ENCODE data around the gene CACNA1C. TPM values are rescaled to one million over a fixed set of nuclear protein-coding genes. Genes with fewer than 3 reads are reported as not detected.
A peak's percentile ranks its signal among the peaks of the same experiment; 100 is the strongest.
"Not testable (repeated sequence)": the region's sequence is repeated elsewhere in the genome, so short reads cannot be mapped to it uniquely, and the experiment has no call there.

The CACNA1C gene
- total RNA-seq, 1 experiment from 2014 or later = 0.35 TPM

GRCh38 chr12:2244013-2244861 lies 191.4 kb downstream of the CACNA1C start:
- H3K27me3 ChIP-seq (ENCODE audit: control insufficient read depth, insufficient read depth, low read length) = no peaks in the 10 kb centered on the region; the same call in 1 of the 2 replicates
- no peaks in the 10 kb centered on the region for H3K36me3 ChIP-seq (replicated peaks; ENCODE audit: control insufficient read depth, insufficient read depth, low read length)
- peak; percentile 71 for DNase-seq
- no peak overlapping the region for H3K4me3 ChIP-seq (ENCODE audit: insufficient read depth, low read depth, low read length)

- Histone ChIP-seq H3K27me3 (ENCODE audit: control insufficient read depth, insufficient read depth, low read length) (no peaks in the 10 kb centered on the region; the same call in 1 of the 2 replicates), H3K4me3 (ENCODE audit: insufficient read depth, low read depth, low read length) (no peak overlapping the region), H3K36me3 (replicated peaks; ENCODE audit: control insufficient read depth, insufficient read depth, low read length) (no peaks in the 10 kb centered on the region)
- no peak for DNase-seq
Observed at GRCh38 chr12:2246358-2246757, 193.6 kb downstream of the CACNA1C start.

GRCh38 chr12:2247120-2247519 lies 194.3 kb downstream of the CACNA1C start:
- Histone ChIP-seq H3K27me3 (ENCODE audit: control insufficient read depth, insufficient read depth, low read length) (no peaks in the 10 kb centered on the region; the same call in 1 of the 2 replicates), H3K4me3 (ENCODE audit: insufficient read depth, low read depth, low read length) (no peak overlapping the region), H3K36me3 (replicated peaks; ENCODE audit: control insufficient read depth, insufficient read depth, low read length) (no peaks in the 10 kb centered on the region)
- no peak for DNase-seq

DNA sequence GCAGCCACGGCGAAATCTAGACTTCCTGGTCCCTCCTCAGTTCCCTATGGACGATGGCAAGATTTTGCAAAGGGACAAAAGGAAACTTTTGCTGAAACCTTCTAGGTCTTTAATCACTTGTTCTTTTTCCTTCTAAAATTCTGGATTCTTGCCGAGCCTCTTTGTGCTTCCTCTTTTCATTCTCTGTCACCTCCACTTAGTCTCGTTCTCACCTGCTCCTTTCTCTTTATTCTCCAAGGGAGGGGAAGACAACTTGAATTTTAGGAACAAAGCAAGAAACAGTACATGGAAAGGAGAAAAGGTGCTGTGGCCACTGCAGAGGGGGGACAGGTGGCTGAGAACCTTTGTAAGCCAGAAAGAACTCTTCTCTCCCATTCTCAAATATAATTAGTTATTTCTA lies 194.8 kb downstream of the CACNA1C start:
- no peak for DNase-seq
- Histone ChIP-seq H3K36me3 (replicated peaks; ENCODE audit: control insufficient read depth, insufficient read depth, low read length) (no peaks in the 10 kb centered on the region), H3K4me3 (ENCODE audit: insufficient read depth, low read depth, low read length) (no peak overlapping the region), H3K27me3 (ENCODE audit: control insufficient read depth, insufficient read depth, low read length) (no peaks in the 10 kb centered on the region; the same call in 1 of the 2 replicates)

GRCh38 chr12:2248087-2248900 lies 195.5 kb downstream of the CACNA1C start:
- Histone ChIP-seq H3K4me3 (ENCODE audit: insufficient read depth, low read depth, low read length) (no peak overlapping the region), H3K36me3 (replicated peaks; ENCODE audit: control insufficient read depth, insufficient read depth, low read length) (no peaks in the 10 kb centered on the region), H3K27me3 (ENCODE audit: control insufficient read depth, insufficient read depth, low read length) (no peaks in the 10 kb centered on the region; the same call in 1 of the 2 replicates)
- DNase-seq = no peak

DNA sequence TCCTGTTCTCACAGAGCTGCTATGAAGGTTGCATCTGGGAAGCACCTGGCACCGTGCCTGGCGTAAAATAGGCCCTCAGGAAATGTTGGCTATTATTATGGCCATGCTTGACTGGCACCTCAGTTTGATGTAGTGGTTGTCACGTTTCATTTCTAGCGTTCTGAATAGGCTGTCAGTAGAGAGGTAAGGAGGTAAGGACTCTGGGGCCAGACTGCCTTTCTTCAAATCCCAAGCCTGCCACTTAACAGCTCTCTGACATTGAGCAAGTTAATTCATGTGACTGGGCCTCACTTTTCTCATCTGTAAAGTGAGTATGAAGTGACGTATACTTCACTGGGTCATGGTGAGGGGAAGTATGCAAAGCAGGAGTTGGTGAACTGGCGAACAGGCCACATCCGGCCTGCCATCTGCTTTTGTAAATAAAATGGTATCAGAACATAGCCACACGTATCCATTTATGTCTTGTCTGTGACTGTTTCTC lies 196.2 kb downstream of the CACNA1C start:
- DNase-seq = no peak
- H3K36me3 ChIP-seq (replicated peaks; ENCODE audit: control insufficient read depth, insufficient read depth, low read length) = no peaks in the 10 kb centered on the region
- H3K27me3 ChIP-seq (ENCODE audit: control insufficient read depth, insufficient read depth, low read length) = no peaks in the 10 kb centered on the region; the same call in 1 of the 2 replicates
- H3K4me3 ChIP-seq (ENCODE audit: insufficient read depth, low read depth, low read length) = no peak overlapping the region

- Histone ChIP-seq H3K4me3 (ENCODE audit: insufficient read depth, low read depth, low read length) (no peak overlapping the region), H3K36me3 (replicated peaks; ENCODE audit: control insufficient read depth, insufficient read depth, low read length) (no peaks in the 10 kb centered on the region), H3K27me3 (ENCODE audit: control insufficient read depth, insufficient read depth, low read length) (no peaks in the 10 kb centered on the region; the same call in 1 of the 2 replicates)
- no peak for DNase-seq
Observed at GRCh38 chr12:2250797-2251196, 198.0 kb downstream of the CACNA1C start.

- DNase-seq = no peak
- Histone ChIP-seq H3K36me3 (replicated peaks; ENCODE audit: control insufficient read depth, insufficient read depth, low read length) (no peaks in the 10 kb centered on the region), H3K4me3 (ENCODE audit: insufficient read depth, low read depth, low read length) (no peak overlapping the region), H3K27me3 (ENCODE audit: control insufficient read depth, insufficient read depth, low read length) (no peaks in the 10 kb centered on the region; the same call in 1 of the 2 replicates)
Observed at GRCh38 chr12:2251526-2252209, 198.9 kb downstream of the CACNA1C start.

DNA sequence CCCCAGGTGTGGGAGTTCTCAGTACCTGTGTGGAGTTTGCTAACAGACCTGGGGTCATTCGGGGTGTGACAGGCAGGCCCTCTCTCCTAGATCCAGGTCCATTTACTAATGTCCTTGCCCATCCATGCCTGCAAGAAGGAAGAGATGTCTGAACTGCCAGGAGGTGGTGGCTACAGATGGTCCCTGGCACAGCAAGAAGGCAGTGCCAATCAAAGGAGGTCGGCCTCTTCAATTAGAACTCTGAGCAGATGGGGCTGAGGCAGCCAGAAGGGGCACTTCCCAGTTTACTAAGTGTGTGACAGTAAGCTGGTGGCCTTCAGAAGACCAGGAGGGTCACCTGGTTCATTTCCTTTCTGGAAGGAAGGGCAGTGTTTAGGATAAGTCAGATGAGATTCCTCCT lies 202.5 kb downstream of the CACNA1C start:
- H3K4me3 ChIP-seq (ENCODE audit: insufficient read depth, low read depth, low read length) = no peak overlapping the region
- H3K27me3 ChIP-seq (ENCODE audit: control insufficient read depth, insufficient read depth, low read length) = no peaks in the 10 kb centered on the region
- no peak for DNase-seq
- no peaks in the 10 kb centered on the region for H3K36me3 ChIP-seq (replicated peaks; ENCODE audit: control insufficient read depth, insufficient read depth, low read length)

DNA sequence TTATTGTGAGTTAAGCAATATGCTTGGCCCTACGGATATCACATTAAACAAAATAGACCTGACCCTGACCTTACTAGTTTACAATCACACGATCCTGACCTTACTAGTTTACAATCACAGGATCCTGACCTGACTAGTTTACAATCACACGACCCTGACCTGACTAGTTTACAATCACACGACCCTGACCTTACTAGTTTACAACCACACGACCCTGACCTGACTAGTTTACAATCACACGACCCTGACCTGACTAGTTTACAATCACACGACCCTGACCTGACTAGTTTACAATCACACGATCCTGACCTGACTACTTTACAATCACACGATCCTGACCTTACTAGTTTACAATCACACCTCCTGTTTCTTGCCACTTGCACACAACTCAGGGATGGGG lies 202.9 kb downstream of the CACNA1C start:
- not testable (repeated sequence) for H3K36me3 ChIP-seq (replicated peaks; ENCODE audit: control insufficient read depth, insufficient read depth, low read length); DNase-seq; H3K27me3 ChIP-seq (ENCODE audit: control insufficient read depth, insufficient read depth, low read length); H3K4me3 ChIP-seq (ENCODE audit: insufficient read depth, low read depth, low read length)

- Histone ChIP-seq H3K36me3 (replicated peaks; ENCODE audit: control insufficient read depth, insufficient read depth, low read length) (no peaks in the 10 kb centered on the region), H3K4me3 (ENCODE audit: insufficient read depth, low read depth, low read length) (no peak overlapping the region), H3K27me3 (ENCODE audit: control insufficient read depth, insufficient read depth, low read length) (no peaks in the 10 kb centered on the region)
- DNase-seq = no peak
Observed at GRCh38 chr12:2256453-2256852, 203.7 kb downstream of the CACNA1C start.

- Histone ChIP-seq H3K27me3 (ENCODE audit: control insufficient read depth, insufficient read depth, low read length) (no peaks in the 10 kb centered on the region), H3K4me3 (ENCODE audit: insufficient read depth, low read depth, low read length) (no peak overlapping the region), H3K36me3 (replicated peaks; ENCODE audit: control insufficient read depth, insufficient read depth, low read length) (no peaks in the 10 kb centered on the region)
- no peak for DNase-seq
Observed at GRCh38 chr12:2256915-2257314, 204.1 kb downstream of the CACNA1C start.

DNA sequence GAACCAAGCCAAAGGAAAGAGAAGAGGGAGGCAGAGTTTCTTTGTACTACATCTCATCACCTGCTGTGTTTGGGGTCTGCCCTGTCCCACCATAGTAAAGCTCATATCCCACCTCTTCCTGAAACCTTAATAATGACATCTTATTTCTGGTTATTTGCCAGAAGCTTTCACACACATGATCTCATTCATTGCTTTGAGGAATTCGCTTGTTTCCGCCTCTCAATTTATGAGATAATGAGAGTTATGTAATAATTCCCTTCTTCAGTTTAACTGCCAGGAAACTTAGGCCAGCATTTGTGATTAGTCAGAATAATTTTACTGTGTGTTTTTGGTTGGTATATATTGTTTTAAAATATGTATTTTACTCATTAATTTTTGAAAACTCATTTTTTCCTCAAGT lies 205.2 kb downstream of the CACNA1C start:
- H3K4me3 ChIP-seq (ENCODE audit: insufficient read depth, low read depth, low read length) = no peak overlapping the region
- DNase-seq = no peak
- no peaks in the 10 kb centered on the region for H3K36me3 ChIP-seq (replicated peaks; ENCODE audit: control insufficient read depth, insufficient read depth, low read length)
- H3K27me3 ChIP-seq (ENCODE audit: control insufficient read depth, insufficient read depth, low read length) = no peaks in the 10 kb centered on the region

DNA sequence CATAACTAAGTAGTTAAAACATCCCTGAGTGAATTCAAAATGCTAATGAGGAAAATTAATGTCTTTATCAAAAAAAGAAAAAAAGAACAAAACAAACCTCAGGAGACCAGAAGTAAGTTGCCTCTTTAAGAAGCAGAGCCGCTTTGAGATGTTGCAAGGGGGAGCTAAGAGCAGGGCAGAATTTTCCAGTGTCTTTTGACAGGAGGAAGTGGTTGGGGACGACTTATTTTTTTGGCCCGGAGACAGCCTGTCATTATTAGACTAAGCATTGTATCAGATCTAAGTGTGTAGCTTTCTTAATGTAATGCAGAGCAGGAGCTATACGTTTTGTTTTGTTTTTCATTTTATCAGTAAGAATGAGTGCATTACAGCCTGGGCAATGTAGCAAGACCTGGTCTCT lies 206.6 kb downstream of the CACNA1C start:
- H3K36me3 ChIP-seq (replicated peaks; ENCODE audit: control insufficient read depth, insufficient read depth, low read length) = no peaks in the 10 kb centered on the region
- no peak for DNase-seq
- no peak overlapping the region for H3K4me3 ChIP-seq (ENCODE audit: insufficient read depth, low read depth, low read length)
- no peaks in the 10 kb centered on the region for H3K27me3 ChIP-seq (ENCODE audit: control insufficient read depth, insufficient read depth, low read length)

Data from H7 (cell line).